ENCODE data around the gene DNER.

DNA sequence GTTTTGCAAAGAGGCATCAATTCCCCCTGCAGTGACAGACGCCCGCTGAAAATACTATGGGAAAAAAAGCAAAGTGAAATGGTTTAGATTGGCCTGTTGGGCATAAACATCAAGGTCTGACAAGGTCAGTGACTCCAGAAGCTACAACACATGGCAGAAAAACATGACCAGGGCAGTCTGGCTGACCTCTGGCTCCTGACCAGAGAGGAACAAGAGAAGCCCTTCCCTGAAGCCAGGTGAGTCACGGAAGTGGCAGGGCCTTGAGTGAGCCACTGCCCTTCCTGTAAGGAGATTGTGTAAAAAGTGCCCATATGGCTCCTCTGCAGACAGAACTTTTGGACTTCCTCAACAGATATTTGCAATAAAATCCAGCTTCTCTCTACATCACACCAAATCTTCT lies 72.0 kb downstream of the DNER start:
- no peak for TF ChIP-seq CTCF (IDR thresholded peaks at IDR 0.05)
- no peak for TF ChIP-seq POLR2A (IDR thresholded peaks at IDR 0.05)

Data from breast epithelium (tissue), 3 donors.